ENCODE data around the gene NEBL.

DNA sequence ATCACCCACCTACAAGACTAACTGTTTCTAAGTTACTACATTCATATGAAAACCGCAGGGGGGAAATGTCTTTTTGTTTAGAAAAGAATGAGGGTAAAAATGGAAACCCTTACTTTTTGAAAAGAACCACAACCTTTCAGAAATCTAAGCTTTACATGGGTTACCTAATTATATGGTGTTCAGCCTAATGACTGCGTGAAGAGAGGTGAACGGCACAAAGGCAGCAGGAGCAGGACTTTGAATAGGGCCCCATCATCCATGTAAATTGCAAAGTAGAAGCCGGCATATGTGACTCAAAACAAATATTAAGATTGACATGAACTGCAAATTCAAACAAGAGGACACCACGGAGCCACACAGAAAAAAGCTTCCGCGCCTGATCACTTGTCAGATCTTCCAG lies 25.1 kb downstream of the NEBL start:
- TF ChIP-seq, protein P1, sequence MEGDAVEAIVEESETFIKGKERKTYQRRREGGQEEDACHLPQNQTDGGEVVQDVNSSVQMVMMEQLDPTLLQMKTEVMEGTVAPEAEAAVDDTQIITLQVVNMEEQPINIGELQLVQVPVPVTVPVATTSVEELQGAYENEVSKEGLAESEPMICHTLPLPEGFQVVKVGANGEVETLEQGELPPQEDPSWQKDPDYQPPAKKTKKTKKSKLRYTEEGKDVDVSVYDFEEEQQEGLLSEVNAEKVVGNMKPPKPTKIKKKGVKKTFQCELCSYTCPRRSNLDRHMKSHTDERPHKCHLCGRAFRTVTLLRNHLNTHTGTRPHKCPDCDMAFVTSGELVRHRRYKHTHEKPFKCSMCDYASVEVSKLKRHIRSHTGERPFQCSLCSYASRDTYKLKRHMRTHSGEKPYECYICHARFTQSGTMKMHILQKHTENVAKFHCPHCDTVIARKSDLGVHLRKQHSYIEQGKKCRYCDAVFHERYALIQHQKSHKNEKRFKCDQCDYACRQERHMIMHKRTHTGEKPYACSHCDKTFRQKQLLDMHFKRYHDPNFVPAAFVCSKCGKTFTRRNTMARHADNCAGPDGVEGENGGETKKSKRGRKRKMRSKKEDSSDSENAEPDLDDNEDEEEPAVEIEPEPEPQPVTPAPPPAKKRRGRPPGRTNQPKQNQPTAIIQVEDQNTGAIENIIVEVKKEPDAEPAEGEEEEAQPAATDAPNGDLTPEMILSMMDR (IDR thresholded peaks at IDR 0.05; ENCODE audit: poor library complexity) = no peak
- TF ChIP-seq EZH2phosphoT487 (IDR thresholded peaks at IDR 0.05; ENCODE audit: low read depth, severe bottlenecking, unreplicated experiment) (no peak), EZH2 (IDR thresholded peaks at IDR 0.05; ENCODE audit: borderline replicate concordance) (no peak)
